Panc1 (cell line): ENCODE measurements around the gene ROPN1L.

Experiments used
- POLR2AphosphoS5 ChIP-seq: IDR thresholded peaks from 2 replicates; pipeline ENCODE4 v1.6.1; 2012; ENCODE audit warnings: mild to moderate bottlenecking, low read depth, low read length, moderate library complexity
- TCF7L2 ChIP-seq: IDR thresholded peaks from 2 replicates; pipeline ENCODE4 v1.6.1; 2011; ENCODE audit warnings: mild to moderate bottlenecking, low read depth, low read length, inconsistent platforms
- TF ChIP-seq, protein P1 (sequence below): fragments of 450-650 bp; IDR thresholded peaks from 2 replicates; pipeline ENCODE4 v1.5.1; 2017; ENCODE audit warnings: mild to moderate bottlenecking
- TF ChIP-seq, protein P2 (sequence below), 2 experiments: IDR thresholded peaks; 2 replicates each; pipeline ENCODE4 v1.6.1; 2011 to 2012; ENCODE audit warnings: low read depth in 2 of 2, control low read depth in 1 of 2, low read length in 1 of 2, mild to moderate bottlenecking in 1 of 2, moderate library complexity in 1 of 2; ENCODE audit not compliant: insufficient read depth in 1 of 2

DNA sequence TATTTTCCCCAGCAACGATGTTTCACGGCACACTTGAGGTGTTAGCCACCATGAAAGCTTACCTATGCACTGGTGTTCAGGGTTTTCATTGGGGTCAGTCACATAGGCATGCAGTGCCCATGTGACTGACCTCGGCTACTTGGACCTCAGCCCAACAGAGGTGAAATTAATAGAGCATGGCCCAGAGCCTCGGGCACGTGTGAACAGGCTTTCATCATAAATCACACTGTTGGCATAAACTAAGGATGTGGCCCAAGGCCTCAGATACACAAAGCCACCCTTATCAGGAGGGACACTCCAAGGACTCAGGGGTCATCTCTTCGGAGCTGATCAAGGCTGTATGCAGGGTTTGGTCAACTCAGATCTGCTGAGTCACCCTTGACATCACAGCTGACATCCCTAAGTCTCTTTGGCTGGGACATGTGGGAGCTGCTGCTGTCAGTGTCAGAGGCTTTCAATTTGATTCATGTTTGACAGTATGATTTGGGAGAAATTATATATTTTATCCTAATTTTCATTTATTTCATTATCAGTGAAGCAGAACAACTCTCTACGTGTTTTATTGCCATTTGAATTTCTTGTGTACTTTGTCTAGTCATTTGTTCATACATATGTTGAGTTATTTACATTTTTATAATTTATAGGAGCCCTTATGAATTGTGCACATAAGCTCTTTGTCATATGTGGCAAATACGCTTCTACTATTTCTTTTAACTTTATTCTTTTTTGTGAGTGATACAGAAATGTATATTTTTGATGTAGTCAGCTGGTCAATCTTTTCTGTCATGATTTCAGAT, 62.5 kb downstream of the ROPN1L start:
- no peak for TF ChIP-seq POLR2AphosphoS5
- TF ChIP-seq, protein P1, sequence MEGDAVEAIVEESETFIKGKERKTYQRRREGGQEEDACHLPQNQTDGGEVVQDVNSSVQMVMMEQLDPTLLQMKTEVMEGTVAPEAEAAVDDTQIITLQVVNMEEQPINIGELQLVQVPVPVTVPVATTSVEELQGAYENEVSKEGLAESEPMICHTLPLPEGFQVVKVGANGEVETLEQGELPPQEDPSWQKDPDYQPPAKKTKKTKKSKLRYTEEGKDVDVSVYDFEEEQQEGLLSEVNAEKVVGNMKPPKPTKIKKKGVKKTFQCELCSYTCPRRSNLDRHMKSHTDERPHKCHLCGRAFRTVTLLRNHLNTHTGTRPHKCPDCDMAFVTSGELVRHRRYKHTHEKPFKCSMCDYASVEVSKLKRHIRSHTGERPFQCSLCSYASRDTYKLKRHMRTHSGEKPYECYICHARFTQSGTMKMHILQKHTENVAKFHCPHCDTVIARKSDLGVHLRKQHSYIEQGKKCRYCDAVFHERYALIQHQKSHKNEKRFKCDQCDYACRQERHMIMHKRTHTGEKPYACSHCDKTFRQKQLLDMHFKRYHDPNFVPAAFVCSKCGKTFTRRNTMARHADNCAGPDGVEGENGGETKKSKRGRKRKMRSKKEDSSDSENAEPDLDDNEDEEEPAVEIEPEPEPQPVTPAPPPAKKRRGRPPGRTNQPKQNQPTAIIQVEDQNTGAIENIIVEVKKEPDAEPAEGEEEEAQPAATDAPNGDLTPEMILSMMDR: no peak
- TF ChIP-seq, protein P2, sequence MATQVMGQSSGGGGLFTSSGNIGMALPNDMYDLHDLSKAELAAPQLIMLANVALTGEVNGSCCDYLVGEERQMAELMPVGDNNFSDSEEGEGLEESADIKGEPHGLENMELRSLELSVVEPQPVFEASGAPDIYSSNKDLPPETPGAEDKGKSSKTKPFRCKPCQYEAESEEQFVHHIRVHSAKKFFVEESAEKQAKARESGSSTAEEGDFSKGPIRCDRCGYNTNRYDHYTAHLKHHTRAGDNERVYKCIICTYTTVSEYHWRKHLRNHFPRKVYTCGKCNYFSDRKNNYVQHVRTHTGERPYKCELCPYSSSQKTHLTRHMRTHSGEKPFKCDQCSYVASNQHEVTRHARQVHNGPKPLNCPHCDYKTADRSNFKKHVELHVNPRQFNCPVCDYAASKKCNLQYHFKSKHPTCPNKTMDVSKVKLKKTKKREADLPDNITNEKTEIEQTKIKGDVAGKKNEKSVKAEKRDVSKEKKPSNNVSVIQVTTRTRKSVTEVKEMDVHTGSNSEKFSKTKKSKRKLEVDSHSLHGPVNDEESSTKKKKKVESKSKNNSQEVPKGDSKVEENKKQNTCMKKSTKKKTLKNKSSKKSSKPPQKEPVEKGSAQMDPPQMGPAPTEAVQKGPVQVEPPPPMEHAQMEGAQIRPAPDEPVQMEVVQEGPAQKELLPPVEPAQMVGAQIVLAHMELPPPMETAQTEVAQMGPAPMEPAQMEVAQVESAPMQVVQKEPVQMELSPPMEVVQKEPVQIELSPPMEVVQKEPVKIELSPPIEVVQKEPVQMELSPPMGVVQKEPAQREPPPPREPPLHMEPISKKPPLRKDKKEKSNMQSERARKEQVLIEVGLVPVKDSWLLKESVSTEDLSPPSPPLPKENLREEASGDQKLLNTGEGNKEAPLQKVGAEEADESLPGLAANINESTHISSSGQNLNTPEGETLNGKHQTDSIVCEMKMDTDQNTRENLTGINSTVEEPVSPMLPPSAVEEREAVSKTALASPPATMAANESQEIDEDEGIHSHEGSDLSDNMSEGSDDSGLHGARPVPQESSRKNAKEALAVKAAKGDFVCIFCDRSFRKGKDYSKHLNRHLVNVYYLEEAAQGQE (IDR thresholded peaks at IDR 0.05; ENCODE audit: insufficient read depth in 1 of 2, low read depth in 2 of 2, low read length in 1 of 2): no peak
- TF ChIP-seq TCF7L2: no peak
